Peyer's patch (tissue), 4 donors: ENCODE data around the gene ARHGAP24.

Experiments
- CTCF ChIP-seq, 6 experiments: fragments of 450-650 bp in 4 of 6; fragments of 200-600 bp in 2 of 6; sonication (generic) in 1 of 6; IDR thresholded peaks; one replicate each; pipeline ENCODE4 v1.5.1; 2017 to 2019; ENCODE audit warnings: antibody characterized with exemption in 6 of 6, mild to moderate bottlenecking in 3 of 6, moderate library complexity in 1 of 6
- POLR2A ChIP-seq, 2 donors: fragments of 450-650 bp; IDR thresholded peaks; one replicate each; pipeline ENCODE4 v1.5.1; 2017; ENCODE audit warnings: antibody characterized with exemption in 2 of 2, mild to moderate bottlenecking in 2 of 2, moderate library complexity in 2 of 2

GRCh38 chr4:85953651-85954018, 478.7 kb downstream of the ARHGAP24 start:
- TF ChIP-seq CTCF (IDR thresholded peaks at IDR 0.05) (no peak), POLR2A (IDR thresholded peaks at IDR 0.05) (no peak)
